OCI-LY1 (cell line): ENCODE data around the gene NDUFAB1.

ENCODE experiments used
- H2AFZ ChIP-seq: fragments of 200-600 bp; sonication (generic), shearing (Covaris generic); 2 replicates; pipeline ENCODE4 v1.6.0; 2014; ENCODE audit warnings: antibody characterized with exemption, mild to moderate bottlenecking, low read length
- H3F3A ChIP-seq: fragments of 200-600 bp; sonication (generic), shearing (Covaris generic); 2 replicates; pipeline ENCODE4 v1.6.0; 2014; ENCODE audit warnings: mild to moderate bottlenecking, antibody characterized with exemption, low read length, moderate library complexity; ENCODE audit not compliant: insufficient read depth
- H3K27ac ChIP-seq: fragments of 200-600 bp; sonication (generic); 2 replicates; pipeline ENCODE4 v1.5.1; 2014; ENCODE audit warnings: low read length, mixed run types, mild to moderate bottlenecking, low read depth; ENCODE audit not compliant: poor library complexity, severe bottlenecking
- H3K27me3 ChIP-seq: fragments of 200-600 bp; sonication (generic); 2 replicates; pipeline ENCODE4 v1.6.0; 2014; ENCODE audit warnings: antibody characterized with exemption, mild to moderate bottlenecking, low read length, moderate library complexity; ENCODE audit not compliant: insufficient read depth
- H3K36me3 ChIP-seq: fragments of 200-600 bp; sonication (generic); 2 replicates; pipeline ENCODE4 v1.6.1; 2014; ENCODE audit warnings: mild to moderate bottlenecking, antibody characterized with exemption, low read length, moderate library complexity, mixed read lengths; ENCODE audit not compliant: insufficient read depth
- H3K4me1 ChIP-seq: fragments of 200-600 bp; sonication (generic); 2 replicates; pipeline ENCODE4 v1.5.1; 2014; ENCODE audit warnings: mild to moderate bottlenecking, low read length, moderate library complexity; ENCODE audit not compliant: insufficient read depth, severe bottlenecking
- H3K4me2 ChIP-seq: fragments of 200-600 bp; sonication (generic), shearing (Covaris generic); 2 replicates; pipeline ENCODE4 v1.6.1; 2014; ENCODE audit warnings: low read length
- H3K4me3 ChIP-seq: fragments of 200-600 bp; sonication (generic); 2 replicates; pipeline ENCODE4 v1.5.1; 2014; ENCODE audit warnings: low read length, low read depth, mild to moderate bottlenecking, mixed read lengths; ENCODE audit not compliant: poor library complexity, severe bottlenecking
- H3K79me2 ChIP-seq: fragments of 200-600 bp; shearing (Covaris generic); 2 replicates; pipeline ENCODE4 v1.6.1; 2016; ENCODE audit warnings: mixed run types, low read length, mixed read lengths; ENCODE audit not compliant: insufficient read depth
- H3K9ac ChIP-seq: fragments of 200-600 bp; sonication (generic), shearing (Covaris generic); 2 replicates; pipeline ENCODE4 v1.6.1; 2014; ENCODE audit warnings: mild to moderate bottlenecking, low read length, mixed read lengths
- H3K9me2 ChIP-seq: fragments of 200-600 bp; sonication (generic), shearing (Covaris generic); 2 replicates; pipeline ENCODE4 v1.6.1; 2014; ENCODE audit warnings: low read depth, mild to moderate bottlenecking, low read length, mixed read lengths
- H3K9me3 ChIP-seq: fragments of 200-600 bp; shearing (Covaris generic); 2 replicates; pipeline ENCODE4 v1.6.1; 2014; ENCODE audit warnings: low read length, mixed read lengths
- H4K20me1 ChIP-seq: fragments of 200-600 bp; sonication (generic), shearing (Covaris generic); 2 replicates; pipeline ENCODE4 v1.6.0; 2016; ENCODE audit warnings: mild to moderate bottlenecking, low read length; ENCODE audit not compliant: insufficient read depth
- EZH2 ChIP-seq: fragments of 200-600 bp; sonication (generic), shearing (Covaris generic); IDR thresholded peaks from 2 replicates; pipeline ENCODE4 v1.8.0; 2017; ENCODE audit warnings: borderline replicate concordance, mixed run types, mild to moderate bottlenecking, antibody characterized with exemption, low read length, moderate library complexity, mixed read lengths
- TF ChIP-seq, protein P1 (sequence below): fragments of 200-600 bp; sonication (generic), shearing (Covaris generic); IDR thresholded peaks from 2 replicates; pipeline ENCODE4 v1.5.1; 2017; ENCODE audit warnings: mild to moderate bottlenecking, antibody characterized with exemption, low read length, moderate library complexity, mixed read lengths

Gene NDUFAB1

DNA sequence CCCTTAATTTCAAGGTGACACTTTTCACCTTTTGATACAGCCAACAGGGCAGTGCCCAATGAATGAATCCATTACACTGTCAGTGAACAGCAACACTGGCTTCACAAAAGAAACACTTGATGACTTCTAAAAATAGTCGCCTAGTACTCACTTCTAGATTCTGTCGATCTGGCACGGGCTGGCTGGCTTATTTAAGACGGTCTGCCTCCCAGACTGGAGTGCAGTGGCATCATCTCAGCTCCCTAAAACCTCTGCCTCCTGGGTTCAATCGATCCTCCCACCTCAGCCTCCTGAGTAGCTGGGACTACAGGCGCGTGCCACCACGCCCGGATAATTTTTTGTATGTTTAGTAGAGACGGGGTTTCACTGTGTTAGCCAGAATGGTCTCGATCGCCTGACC is 1.9 kb downstream of the NDUFAB1 start:
- no peak overlapping the region for H2AFZ ChIP-seq
- peaks cover 48% of the 10 kb centered on the region for H3K79me2 ChIP-seq
- no peak overlapping the region for H3K9ac ChIP-seq
- peaks cover 51% of the 10 kb centered on the region for H3K36me3 ChIP-seq
- H3K4me1 ChIP-seq, result peaks cover 15% of the 10 kb centered on the region
- H3K9me2 ChIP-seq, result no peaks in the 10 kb centered on the region
- H3K27ac ChIP-seq, result no peak overlapping the region
- TF ChIP-seq EZH2, result no peak
- TF ChIP-seq, protein P1, sequence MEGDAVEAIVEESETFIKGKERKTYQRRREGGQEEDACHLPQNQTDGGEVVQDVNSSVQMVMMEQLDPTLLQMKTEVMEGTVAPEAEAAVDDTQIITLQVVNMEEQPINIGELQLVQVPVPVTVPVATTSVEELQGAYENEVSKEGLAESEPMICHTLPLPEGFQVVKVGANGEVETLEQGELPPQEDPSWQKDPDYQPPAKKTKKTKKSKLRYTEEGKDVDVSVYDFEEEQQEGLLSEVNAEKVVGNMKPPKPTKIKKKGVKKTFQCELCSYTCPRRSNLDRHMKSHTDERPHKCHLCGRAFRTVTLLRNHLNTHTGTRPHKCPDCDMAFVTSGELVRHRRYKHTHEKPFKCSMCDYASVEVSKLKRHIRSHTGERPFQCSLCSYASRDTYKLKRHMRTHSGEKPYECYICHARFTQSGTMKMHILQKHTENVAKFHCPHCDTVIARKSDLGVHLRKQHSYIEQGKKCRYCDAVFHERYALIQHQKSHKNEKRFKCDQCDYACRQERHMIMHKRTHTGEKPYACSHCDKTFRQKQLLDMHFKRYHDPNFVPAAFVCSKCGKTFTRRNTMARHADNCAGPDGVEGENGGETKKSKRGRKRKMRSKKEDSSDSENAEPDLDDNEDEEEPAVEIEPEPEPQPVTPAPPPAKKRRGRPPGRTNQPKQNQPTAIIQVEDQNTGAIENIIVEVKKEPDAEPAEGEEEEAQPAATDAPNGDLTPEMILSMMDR, result no peak
- no peak overlapping the region for H3K4me3 ChIP-seq
- H3K9me3 ChIP-seq, result no peaks in the 10 kb centered on the region
- H3F3A ChIP-seq, result no peaks in the 10 kb centered on the region
- H3K4me2 ChIP-seq, result no peak overlapping the region
- H3K27me3 ChIP-seq, result no peaks in the 10 kb centered on the region
- no peaks in the 10 kb centered on the region for H4K20me1 ChIP-seq

DNA sequence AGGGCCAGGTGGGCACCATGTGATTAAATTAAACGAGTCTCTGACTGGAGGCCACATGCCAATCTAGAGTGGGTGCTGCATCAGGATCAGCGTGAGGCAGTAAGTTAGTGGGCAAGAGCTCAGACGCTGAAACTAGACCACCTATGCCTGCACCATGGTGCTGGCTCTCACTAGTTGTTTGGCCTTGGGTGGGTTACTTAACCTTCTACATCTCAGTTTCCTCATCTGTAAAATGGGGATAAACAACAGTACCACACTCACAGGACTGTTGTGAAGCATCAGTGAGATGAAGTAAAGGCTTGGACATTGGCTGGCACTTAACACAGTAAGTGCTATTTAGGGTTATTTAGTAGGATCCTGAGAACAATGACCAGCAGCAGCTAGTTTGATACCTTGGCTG is 5.9 kb downstream of the NDUFAB1 start:
- Histone ChIP-seq H3K79me2 (peaks cover 41% of the 10 kb centered on the region), H3K9me3 (no peaks in the 10 kb centered on the region), H3K4me1 (peaks cover 8% of the 10 kb centered on the region), H3F3A (no peaks in the 10 kb centered on the region), H3K9ac (no peak overlapping the region), H3K27ac (no peak overlapping the region), H2AFZ (no peak overlapping the region), H3K27me3 (no peaks in the 10 kb centered on the region), H3K4me2 (no peak overlapping the region), H4K20me1 (no peaks in the 10 kb centered on the region), H3K9me2 (no peaks in the 10 kb centered on the region), H3K4me3 (no peak overlapping the region), H3K36me3 (peaks cover 88% of the 10 kb centered on the region)
- TF ChIP-seq, protein P1, result no peak
- TF ChIP-seq EZH2, result no peak

DNA sequence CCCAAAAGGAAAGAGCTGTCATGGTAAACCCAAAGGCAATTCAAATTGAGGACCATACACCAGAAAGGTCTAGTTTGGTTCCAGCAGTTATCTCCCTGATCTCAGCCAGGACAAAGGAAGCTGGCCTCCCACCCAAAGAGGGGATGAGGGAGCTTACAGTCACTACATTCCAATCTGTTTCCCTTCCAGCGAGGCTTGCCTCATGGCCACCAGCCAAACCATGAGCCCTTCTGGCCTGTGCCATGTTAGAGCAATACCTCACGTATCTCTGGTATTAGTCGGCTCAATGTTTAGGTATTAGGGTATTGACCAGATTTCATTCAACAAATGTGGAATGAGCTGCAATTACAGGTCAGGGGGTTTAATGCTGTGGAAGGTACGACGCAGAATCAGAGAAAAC is 8.4 kb downstream of the NDUFAB1 start:
- no peaks in the 10 kb centered on the region for H3K9me3 ChIP-seq
- no peak overlapping the region for H3K4me3 ChIP-seq
- peaks cover 20% of the 10 kb centered on the region for H3K79me2 ChIP-seq

More for the DNA sequence above, 8.4 kb downstream of the NDUFAB1 start:
- Histone ChIP-seq H3K36me3 (peaks cover 82% of the 10 kb centered on the region), H3F3A (no peaks in the 10 kb centered on the region), H4K20me1 (no peaks in the 10 kb centered on the region), H3K9me2 (no peaks in the 10 kb centered on the region), H3K4me2 (no peak overlapping the region), H3K4me1 (no peaks in the 10 kb centered on the region), H2AFZ (no peak overlapping the region), H3K9ac (no peak overlapping the region), H3K27me3 (no peaks in the 10 kb centered on the region), H3K27ac (no peak overlapping the region)
- TF ChIP-seq, protein P1, result no peak
